Myocyte (in vitro differentiated cells): ENCODE results near the gene ZNF215. TPM values are rescaled to one million over a fixed set of nuclear protein-coding genes. Genes with fewer than 3 reads are reported as not detected.
"Not testable (repeated sequence)": the region's sequence is repeated elsewhere in the genome, so short reads cannot be mapped to it uniquely, and the experiment has no call there.

Experiments used
- DNase-seq: peaks from one replicate; pipeline ENCODE4 v3.0.0-alpha.2; 2012; ENCODE audit warnings: low read depth
- polyA plus RNA-seq: library from polyadenylated mRNA; unstranded; fragments of >200 nt; gene quantifications from one replicate; pipeline ENCODE4 v1.2.1, GENCODE V29; 2012; ENCODE audit warnings: missing spikeins
- total RNA-seq: library from RNA; depleted of rRNA; stranded (reverse); fragments of >200 nt; gene quantifications from 2 replicates; pipeline ENCODE4 v1.2.3, GENCODE V29; 2014

Gene ZNF215
- 0.13 and 0.52 TPM in 2 replicates for total RNA-seq
- 0.24 TPM for polyA plus RNA-seq

GRCh38 chr11:6926208-6927029, at the start of gene ZNF215:
TSS of gene ZNF215 (plus strand) at chr11:6926426. CDS start at chr11:6932273, 5,847 bp downstream.
- DNase-seq = peak; percentile 52

- no peak for DNase-seq
Observed at GRCh38 chr11:6876914-6877313, 49.3 kb upstream of the ZNF215 start.

DNA sequence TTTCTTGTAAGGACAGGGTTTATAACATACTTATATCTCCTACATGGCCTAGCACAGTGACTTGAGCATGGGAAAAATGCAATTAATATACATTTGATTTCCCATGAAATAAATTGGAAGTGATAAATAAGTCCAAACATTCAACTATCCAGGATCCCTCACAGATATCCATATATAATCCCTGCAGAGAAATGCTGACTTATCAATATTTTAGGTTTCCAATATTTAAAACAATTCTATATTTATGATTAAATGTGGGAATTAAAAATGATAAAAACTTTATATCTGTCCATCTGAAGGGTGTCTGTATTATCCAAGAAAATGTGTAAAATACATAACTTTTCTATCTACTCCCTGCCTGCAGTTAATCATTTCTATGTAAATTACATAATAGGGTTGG, 43.5 kb upstream of the ZNF215 start:
- DNase-seq = no peak

DNA sequence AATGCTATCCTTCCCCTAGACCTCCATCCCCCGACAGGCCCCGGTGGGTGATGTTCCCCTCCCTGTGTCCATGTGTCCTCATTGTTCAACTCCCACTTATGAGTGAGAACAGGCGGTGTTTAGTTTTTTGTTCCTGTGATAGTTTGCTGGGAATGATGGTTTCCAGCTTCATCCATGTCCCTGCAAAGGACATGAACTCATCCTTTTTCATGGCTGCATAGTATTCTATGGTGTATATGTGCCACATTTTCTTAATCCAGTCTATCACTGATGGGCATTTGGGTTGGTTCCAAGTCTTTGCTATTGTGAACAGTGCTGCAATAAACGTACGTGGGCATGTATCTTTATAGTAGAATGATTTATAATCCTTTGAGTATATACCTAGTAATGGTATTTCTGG, 38.5 kb upstream of the ZNF215 start:
- not testable (repeated sequence) for DNase-seq

DNA sequence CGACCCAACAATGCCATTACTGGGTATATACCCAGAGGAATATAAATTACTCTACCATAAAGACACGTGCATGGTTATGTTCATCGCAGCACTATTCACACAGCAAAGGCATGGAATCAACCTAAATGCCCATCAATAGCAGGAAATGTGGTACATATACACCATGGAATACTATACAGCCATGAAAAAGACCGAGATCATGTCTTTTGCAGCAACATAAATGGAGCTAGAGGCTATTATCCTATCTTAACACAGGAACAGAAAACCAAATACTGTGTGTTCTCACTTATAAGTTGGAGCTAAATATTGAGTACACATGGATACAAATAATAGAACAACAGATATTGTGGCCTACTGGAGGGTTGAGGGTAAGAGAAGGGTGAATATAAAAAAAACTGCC, 37.4 kb upstream of the ZNF215 start:
- DNase-seq = no peak

- no peak for DNase-seq
Observed at GRCh38 chr11:6889835-6890234, 36.4 kb upstream of the ZNF215 start.

DNA sequence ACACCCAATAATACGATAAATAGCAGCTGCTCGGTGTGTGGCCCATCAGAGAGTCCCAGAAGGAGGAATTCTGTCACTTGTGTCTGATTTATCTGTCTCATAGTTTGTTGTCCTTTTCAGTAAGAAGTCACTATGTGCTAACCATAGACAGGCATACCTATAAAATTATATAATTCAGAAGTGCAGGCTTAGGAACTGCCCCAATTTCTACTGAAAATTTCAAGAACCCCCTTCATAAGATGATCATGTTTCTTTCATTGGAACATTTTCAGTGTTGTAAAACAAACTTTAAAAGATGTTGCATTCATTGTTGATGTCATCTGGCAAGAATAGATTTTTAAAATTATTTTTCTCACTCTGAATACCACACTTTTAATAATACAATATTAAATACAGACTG, 33.8 kb upstream of the ZNF215 start, which contains the start of gene OR2D2:
Gene OR2D2, minus strand, starts transcription at position 101 of the 400 bp plus-strand sequence. Its CDS starts 0 bp downstream, at position 101.
- no peak for DNase-seq

GRCh38 chr11:6894097-6894496, 32.1 kb upstream of the ZNF215 start:
- no peak for DNase-seq

- DNase-seq = no peak
Observed at GRCh38 chr11:6895010-6895409, 31.2 kb upstream of the ZNF215 start.

- no peak for DNase-seq
Observed at GRCh38 chr11:6898911-6899310, 27.3 kb upstream of the ZNF215 start.

- no peak for DNase-seq
Observed at GRCh38 chr11:6900327-6900999, 25.8 kb upstream of the ZNF215 start.

DNA sequence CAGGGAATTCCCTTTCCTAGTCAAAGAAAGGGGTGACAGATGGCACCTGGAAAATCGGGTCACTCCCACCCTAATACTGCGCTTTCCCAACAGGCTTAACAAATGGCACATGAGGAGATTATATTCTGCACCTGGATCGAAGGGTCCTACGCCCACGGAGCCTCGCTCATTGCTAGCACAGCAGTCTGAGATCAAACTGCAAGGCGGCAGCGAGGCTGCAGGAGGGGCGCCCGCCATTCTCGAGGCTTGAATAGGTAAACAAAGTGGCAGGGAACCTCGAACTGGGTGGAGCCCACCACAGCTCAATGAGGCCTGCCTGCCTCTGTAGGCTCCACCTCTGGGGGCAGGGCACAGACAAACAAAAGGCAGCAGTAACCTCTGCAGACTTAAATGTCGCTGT, 21.4 kb upstream of the ZNF215 start:
- DNase-seq = not testable (repeated sequence)

DNA sequence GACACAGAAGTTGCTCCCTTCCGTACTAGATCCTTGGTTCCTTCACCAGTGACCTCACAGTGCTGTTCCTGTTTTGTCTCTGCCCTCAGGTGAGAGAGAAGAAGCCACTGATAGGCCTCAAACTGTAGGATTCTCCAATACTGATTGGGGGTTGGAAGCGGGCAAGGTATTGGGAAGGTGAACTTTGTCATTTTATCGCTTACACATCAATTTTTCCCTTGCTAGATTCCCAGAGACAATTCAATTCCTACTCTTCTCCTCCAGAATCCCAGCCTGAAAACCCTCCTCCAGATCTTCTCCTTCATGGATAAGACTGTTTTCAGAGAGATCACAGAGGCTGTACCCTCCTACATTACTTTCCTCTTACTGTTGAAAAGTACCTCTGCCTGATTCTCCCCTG, 14.8 kb upstream of the ZNF215 start:
- DNase-seq = no peak

DNA sequence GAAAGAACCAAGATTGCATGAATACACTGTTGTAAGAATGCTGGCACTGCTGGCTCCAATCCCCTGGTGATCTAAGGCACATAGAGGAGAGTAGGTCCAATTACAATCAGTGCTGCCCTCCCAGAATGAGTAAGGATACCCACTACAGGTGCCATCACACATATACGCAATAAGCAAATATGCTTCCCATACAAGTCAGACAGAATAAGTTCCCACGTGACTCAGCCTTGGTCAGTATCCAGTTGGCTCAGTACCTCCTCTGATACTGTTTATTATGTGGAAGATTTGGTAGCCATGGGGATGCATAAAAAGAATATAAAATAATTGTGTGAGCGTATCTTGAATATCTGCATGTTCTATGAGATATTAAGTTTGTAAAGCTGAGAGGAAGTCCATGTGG, 14.3 kb upstream of the ZNF215 start:
- peak; percentile 2 for DNase-seq

- DNase-seq = no peak
Observed at GRCh38 chr11:6919698-6920097, 6.5 kb upstream of the ZNF215 start.

GRCh38 chr11:6920702-6921101, 5.5 kb upstream of the ZNF215 start, which contains the start of gene OR2D3:
TSS of gene OR2D3 (plus strand) at chr11:6921002. CDS start at chr11:6921002, 0 bp downstream.
- DNase-seq = no peak

DNA sequence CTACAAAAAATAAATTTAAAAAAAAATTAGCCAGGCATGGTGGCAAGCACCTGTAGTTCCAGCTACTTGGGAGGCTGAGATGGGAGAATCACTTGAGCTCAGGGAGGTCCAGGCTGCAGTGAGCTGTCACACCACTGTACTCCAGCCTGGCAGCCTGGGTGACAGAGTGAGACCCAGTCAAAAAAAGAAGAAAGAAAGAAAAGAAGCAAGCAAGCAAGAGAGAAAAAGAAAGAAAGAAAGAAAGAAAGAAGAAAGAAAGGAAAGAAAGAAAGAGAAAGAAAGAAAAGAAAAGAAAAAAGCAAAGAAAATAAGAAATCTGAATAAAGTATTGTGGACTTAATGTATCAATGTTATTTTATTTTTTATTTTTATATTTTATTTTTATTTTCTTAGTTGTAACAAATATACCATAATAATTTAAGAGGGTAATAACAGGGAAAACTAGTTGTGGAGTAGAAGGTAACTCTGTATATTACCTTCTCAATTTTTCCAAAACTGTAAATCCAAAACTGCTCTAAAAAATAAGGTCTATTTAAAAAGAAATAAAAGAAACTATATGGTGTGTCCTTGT, 1.1 kb upstream of the ZNF215 start:
- no peak for DNase-seq

DNA sequence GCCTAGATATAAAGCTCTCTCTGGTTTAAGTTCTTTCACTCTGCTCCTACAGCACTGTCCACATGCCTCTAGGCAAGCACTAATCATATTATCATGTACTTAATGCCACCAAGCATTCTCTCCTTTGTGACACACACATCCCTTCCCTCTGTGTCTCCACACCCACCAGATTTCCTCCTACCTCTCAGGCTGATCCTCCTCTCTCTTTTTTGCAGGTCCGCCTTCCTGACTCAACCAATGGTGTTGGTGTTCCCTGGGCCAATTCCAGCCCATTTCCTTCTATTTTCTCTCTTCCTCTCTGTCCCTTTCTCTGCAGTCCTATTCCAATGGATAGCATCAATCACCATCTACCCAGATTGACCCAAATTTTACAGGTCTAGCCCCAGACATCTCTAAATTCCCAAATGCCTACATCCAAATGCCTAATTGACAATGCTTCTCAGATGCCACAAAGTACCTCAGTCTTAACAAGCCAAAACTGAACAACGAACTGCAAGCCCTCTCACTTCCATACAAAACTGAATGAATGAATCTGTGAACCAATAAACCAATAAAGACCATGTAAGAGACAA, 504 bp upstream of the ZNF215 start:
- no peak for DNase-seq

GRCh38 chr11:6927030-6927617, 898 bp downstream of the ZNF215 start:
- DNase-seq = peak; percentile 6

DNA sequence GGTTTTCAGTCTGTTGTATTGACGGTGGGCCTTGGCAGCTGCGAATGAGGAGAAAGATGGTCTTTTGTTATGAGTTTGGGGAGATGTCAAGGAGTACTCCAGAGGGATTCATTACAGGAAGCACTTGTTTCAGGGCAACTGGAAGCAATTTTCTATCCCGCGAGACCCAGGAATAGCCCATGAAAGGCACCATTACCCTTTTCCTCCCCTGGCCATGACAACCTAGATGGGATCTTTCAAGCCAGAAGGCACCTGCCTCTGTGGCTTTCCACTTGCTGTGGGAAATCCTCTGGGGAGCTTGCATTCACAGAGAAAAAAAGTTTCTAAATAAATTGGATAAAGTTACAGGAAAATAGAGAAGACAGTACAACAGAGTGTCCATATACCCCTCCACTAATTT, 2.7 kb downstream of the ZNF215 start:
- DNase-seq = no peak

GRCh38 chr11:6931146-6931713, 5.0 kb downstream of the ZNF215 start:
- no peak for DNase-seq
